ENCODE measurements around the gene SSR3. TPM values are rescaled to one million over a fixed set of nuclear protein-coding genes. Genes with fewer than 3 reads are reported as not detected.

SSR3 gene
- total RNA-seq, 1 experiment from 2014 or later, result 531 TPM

DNA sequence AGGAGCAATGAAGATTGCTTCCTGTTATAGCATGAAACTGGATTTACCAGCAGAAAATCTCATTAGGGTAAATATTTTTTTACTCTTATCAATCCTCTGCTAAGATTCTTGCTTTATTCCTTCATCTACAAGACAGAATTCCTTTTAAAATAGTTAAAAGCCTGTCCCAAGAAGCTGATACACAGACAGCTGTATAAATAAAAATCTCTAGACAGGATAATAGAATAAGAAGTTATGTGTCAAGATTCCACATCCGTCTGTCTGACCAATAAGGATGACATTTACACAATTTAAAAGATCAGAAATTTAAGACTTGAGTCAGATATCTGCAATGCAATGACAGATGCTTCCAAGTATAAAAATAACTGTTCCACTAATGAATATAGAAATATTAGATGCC, 57.6 kb downstream of the SSR3 start:
- Histone ChIP-seq H3K4me3 (ENCODE audit: low read depth, low read length, poor library complexity, severe bottlenecking) (no peak overlapping the region), H3K4me1 (ENCODE audit: insufficient read depth, low read length, poor library complexity, severe bottlenecking) (peaks cover 26% of the 10 kb centered on the region), H3K27me3 (replicated peaks; ENCODE audit: insufficient read depth, low read depth, low read length, poor library complexity) (no peaks in the 10 kb centered on the region), H3K36me3 (ENCODE audit: insufficient read depth, low read length, poor library complexity, severe bottlenecking) (no peaks in the 10 kb centered on the region), H3K9me3 (ENCODE audit: low read depth, low read length, poor library complexity, severe bottlenecking) (peaks cover 3% of the 10 kb centered on the region), H3K27ac (ENCODE audit: low read depth, low read length, poor library complexity, severe bottlenecking) (no peak overlapping the region)
- intact Hi-C loops (cut with micrococcal nuclease; ENCODE audit: unreplicated experiment), result no loop called here
- DNase-seq (ENCODE audit: low spot score), result peak; percentile 74
- no peak for TF ChIP-seq EZH2 (IDR thresholded peaks at IDR 0.05; ENCODE audit: borderline replicate concordance, low read depth, low read length, poor library complexity, severe bottlenecking)
- TF ChIP-seq, protein P1, sequence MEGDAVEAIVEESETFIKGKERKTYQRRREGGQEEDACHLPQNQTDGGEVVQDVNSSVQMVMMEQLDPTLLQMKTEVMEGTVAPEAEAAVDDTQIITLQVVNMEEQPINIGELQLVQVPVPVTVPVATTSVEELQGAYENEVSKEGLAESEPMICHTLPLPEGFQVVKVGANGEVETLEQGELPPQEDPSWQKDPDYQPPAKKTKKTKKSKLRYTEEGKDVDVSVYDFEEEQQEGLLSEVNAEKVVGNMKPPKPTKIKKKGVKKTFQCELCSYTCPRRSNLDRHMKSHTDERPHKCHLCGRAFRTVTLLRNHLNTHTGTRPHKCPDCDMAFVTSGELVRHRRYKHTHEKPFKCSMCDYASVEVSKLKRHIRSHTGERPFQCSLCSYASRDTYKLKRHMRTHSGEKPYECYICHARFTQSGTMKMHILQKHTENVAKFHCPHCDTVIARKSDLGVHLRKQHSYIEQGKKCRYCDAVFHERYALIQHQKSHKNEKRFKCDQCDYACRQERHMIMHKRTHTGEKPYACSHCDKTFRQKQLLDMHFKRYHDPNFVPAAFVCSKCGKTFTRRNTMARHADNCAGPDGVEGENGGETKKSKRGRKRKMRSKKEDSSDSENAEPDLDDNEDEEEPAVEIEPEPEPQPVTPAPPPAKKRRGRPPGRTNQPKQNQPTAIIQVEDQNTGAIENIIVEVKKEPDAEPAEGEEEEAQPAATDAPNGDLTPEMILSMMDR (conservative IDR thresholded peaks at IDR 0.05; ENCODE audit: low read depth, low read length), result no peak
- no TSS peak for BruUV-seq (replicated peaks)
- POLR2A ChIA-PET (ENCODE audit: low non-redundant PET), result no interaction called here
- CTCF ChIA-PET, result no interaction called here

DNA sequence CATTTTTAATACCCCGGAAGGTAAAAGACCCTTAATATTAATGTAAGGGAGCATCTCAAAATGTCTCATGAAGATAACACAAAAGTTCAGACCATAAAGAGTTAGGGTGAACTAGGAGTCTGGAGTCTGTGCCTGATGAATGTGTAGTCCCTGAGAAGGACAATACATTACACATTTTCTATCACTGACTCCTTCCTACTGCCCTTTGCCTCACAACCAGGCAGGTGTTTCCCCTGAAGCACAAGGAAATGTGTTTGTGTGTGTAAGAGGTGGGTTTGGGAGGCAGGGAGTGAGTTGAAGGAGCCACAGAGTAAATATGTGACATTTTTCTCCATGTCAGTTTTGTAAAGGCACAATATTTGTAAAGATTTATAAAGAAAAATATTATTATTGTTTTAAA, 59.1 kb downstream of the SSR3 start:
- H3K4me3 ChIP-seq (ENCODE audit: low read depth, low read length, poor library complexity, severe bottlenecking), result no peak overlapping the region
- peaks cover 3% of the 10 kb centered on the region for H3K9me3 ChIP-seq (ENCODE audit: low read depth, low read length, poor library complexity, severe bottlenecking)
- H3K27me3 ChIP-seq (replicated peaks; ENCODE audit: insufficient read depth, low read depth, low read length, poor library complexity), result no peaks in the 10 kb centered on the region
- no peak overlapping the region for H3K27ac ChIP-seq (ENCODE audit: low read depth, low read length, poor library complexity, severe bottlenecking)
- no peaks in the 10 kb centered on the region for H3K36me3 ChIP-seq (ENCODE audit: insufficient read depth, low read length, poor library complexity, severe bottlenecking)
- DNase-seq (ENCODE audit: low spot score), result no peak
- TF ChIP-seq, protein P1 (conservative IDR thresholded peaks at IDR 0.05; ENCODE audit: low read depth, low read length), result no peak
- no peak for TF ChIP-seq EZH2 (IDR thresholded peaks at IDR 0.05; ENCODE audit: borderline replicate concordance, low read depth, low read length, poor library complexity, severe bottlenecking)
- ChIA-PET POLR2A (ENCODE audit: low non-redundant PET) (no interaction called here), CTCF (no interaction called here)
- H3K4me1 ChIP-seq (ENCODE audit: insufficient read depth, low read length, poor library complexity, severe bottlenecking), result peaks cover 30% of the 10 kb centered on the region
- BruUV-seq (replicated peaks), result no TSS peak
- intact Hi-C loops (cut with micrococcal nuclease; ENCODE audit: unreplicated experiment), result no loop called here

DNA sequence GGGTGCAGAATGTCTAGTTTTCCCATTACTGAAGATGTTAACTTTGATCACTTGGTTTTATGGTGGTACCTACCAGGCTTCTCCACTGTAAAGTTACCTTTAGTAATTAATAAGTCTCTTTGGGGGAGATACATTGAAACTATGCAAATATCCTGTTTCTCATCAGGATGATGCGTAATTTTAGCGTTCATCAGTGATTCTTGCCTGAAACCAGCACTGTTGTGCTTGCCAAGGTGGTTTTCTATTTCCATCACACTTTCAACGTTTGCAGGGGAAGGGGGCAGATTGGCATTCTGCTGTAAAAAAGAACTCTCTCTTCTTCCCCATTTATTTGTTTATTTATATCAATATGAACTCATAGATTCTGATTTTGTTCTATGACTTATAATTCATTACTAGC, 61.0 kb downstream of the SSR3 start:
- no TSS peak for BruUV-seq (replicated peaks)
- TF ChIP-seq, protein P1 (conservative IDR thresholded peaks at IDR 0.05; ENCODE audit: low read depth, low read length), result no peak
- TF ChIP-seq EZH2 (IDR thresholded peaks at IDR 0.05; ENCODE audit: borderline replicate concordance, low read depth, low read length, poor library complexity, severe bottlenecking), result no peak
- no peak overlapping the region for H3K4me3 ChIP-seq (ENCODE audit: low read depth, low read length, poor library complexity, severe bottlenecking)
- peaks cover 3% of the 10 kb centered on the region for H3K9me3 ChIP-seq (ENCODE audit: low read depth, low read length, poor library complexity, severe bottlenecking)
- DNase-seq (ENCODE audit: low spot score), result no peak
- intact Hi-C loops (cut with micrococcal nuclease; ENCODE audit: unreplicated experiment), result no loop called here
- no peaks in the 10 kb centered on the region for H3K36me3 ChIP-seq (ENCODE audit: insufficient read depth, low read length, poor library complexity, severe bottlenecking)
- no peak overlapping the region for H3K27ac ChIP-seq (ENCODE audit: low read depth, low read length, poor library complexity, severe bottlenecking)
- ChIA-PET POLR2A (ENCODE audit: low non-redundant PET) (no interaction called here), CTCF (no interaction called here)
- no peaks in the 10 kb centered on the region for H3K27me3 ChIP-seq (replicated peaks; ENCODE audit: insufficient read depth, low read depth, low read length, poor library complexity)
- H3K4me1 ChIP-seq (ENCODE audit: insufficient read depth, low read length, poor library complexity, severe bottlenecking), result peaks cover 37% of the 10 kb centered on the region

Measured in A673 (cell line).